ENCODE results near the gene CCR4. TPM values are rescaled to one million over a fixed set of nuclear protein-coding genes. Genes with fewer than 3 reads are reported as not detected.
"Not testable (repeated sequence)": the region's sequence is repeated elsewhere in the genome, so short reads cannot be mapped to it uniquely, and the experiment has no call there.

CCR4 gene
- total RNA-seq (2014; rRNA removed; shearing (Covaris generic); ENCODE audit: low replicate concordance): not detected in 2 replicates

- Histone ChIP-seq H3K27me3 (no peaks in the 10 kb centered on the region), H3K36me3 (no peaks in the 10 kb centered on the region), H3K4me3 (no peak within 1 kb of the TSS), H3K9me3 (no peaks in the 10 kb centered on the region)
- no peak for DNase-seq
Measured at GRCh38 chr3:32951410-32951811, at the start of gene CCR4. Gene CCR4 (plus strand): TSS chr3:32951644. CDS start chr3:32953423, 1,779 bp downstream.

- H3K27me3 ChIP-seq, DNase-seq, H3K4me3 ChIP-seq: not testable (repeated sequence)
Measured at GRCh38 chr3:32902887-32903371, 48.5 kb upstream of the CCR4 start.

GRCh38 chr3:32903953-32904352 is 47.5 kb upstream of the CCR4 start:
- Histone ChIP-seq H3K4me3 (no peak overlapping the region), H3K9me3 (no peaks in the 10 kb centered on the region), H3K36me3 (no peaks in the 10 kb centered on the region), H3K27me3 (no peaks in the 10 kb centered on the region)
- DNase-seq: no peak

More at GRCh38 chr3:32902887-32903371, 48.5 kb upstream of the CCR4 start:
- H3K9me3 ChIP-seq, H3K36me3 ChIP-seq: not testable (repeated sequence)

- no peak for DNase-seq
- Histone ChIP-seq H3K9me3 (no peaks in the 10 kb centered on the region), H3K27me3 (no peaks in the 10 kb centered on the region), H3K36me3 (no peaks in the 10 kb centered on the region), H3K4me3 (no peak overlapping the region)
Measured at GRCh38 chr3:32909999-32910398, 41.4 kb upstream of the CCR4 start.

- Histone ChIP-seq H3K4me3 (no peak overlapping the region), H3K27me3 (no peaks in the 10 kb centered on the region), H3K9me3 (no peaks in the 10 kb centered on the region), H3K36me3 (no peaks in the 10 kb centered on the region)
- no peak for DNase-seq
Measured at GRCh38 chr3:32910954-32911353, 40.5 kb upstream of the CCR4 start.

- H3K36me3 ChIP-seq: no peaks in the 10 kb centered on the region
- no peak overlapping the region for H3K4me3 ChIP-seq
- no peaks in the 10 kb centered on the region for H3K27me3 ChIP-seq
- H3K9me3 ChIP-seq: no peaks in the 10 kb centered on the region
- DNase-seq: no peak
Measured at GRCh38 chr3:32912046-32912445, 39.4 kb upstream of the CCR4 start.

GRCh38 chr3:32913790-32914446 is 37.5 kb upstream of the CCR4 start:
- H3K27me3 ChIP-seq: no peaks in the 10 kb centered on the region
- no peak overlapping the region for H3K4me3 ChIP-seq
- H3K9me3 ChIP-seq: 0 out of 2 replicates have a peak, but pooled peaks cover 3% of the 10 kb centered on the region
- peak; percentile 73 for DNase-seq
- H3K36me3 ChIP-seq: no peaks in the 10 kb centered on the region

GRCh38 chr3:32919920-32920319 is 31.5 kb upstream of the CCR4 start:
- Histone ChIP-seq H3K27me3 (no peaks in the 10 kb centered on the region), H3K36me3 (no peaks in the 10 kb centered on the region), H3K9me3 (0 out of 2 replicates have a peak, but pooled peaks cover 3% of the 10 kb centered on the region), H3K4me3 (no peak overlapping the region)
- no peak for DNase-seq

- H3K36me3 ChIP-seq: no peaks in the 10 kb centered on the region
- 0 out of 2 replicates have a peak, but pooled peaks cover 2% of the 10 kb centered on the region for H3K9me3 ChIP-seq
- 0 out of 2 replicates have a peak, but pooled peaks cover 2% of the 10 kb centered on the region for H3K27me3 ChIP-seq
- no peak overlapping the region for H3K4me3 ChIP-seq
- DNase-seq: no peak
Measured at GRCh38 chr3:32922078-32922477, 29.4 kb upstream of the CCR4 start.

- DNase-seq: no peak
- Histone ChIP-seq H3K9me3 (no peaks in the 10 kb centered on the region), H3K36me3 (no peaks in the 10 kb centered on the region), H3K27me3 (0 out of 2 replicates have a peak, but pooled peaks cover 2% of the 10 kb centered on the region), H3K4me3 (no peak overlapping the region)
Measured at GRCh38 chr3:32930161-32930560, 21.3 kb upstream of the CCR4 start.

- not testable (repeated sequence) for H3K36me3 ChIP-seq, H3K27me3 ChIP-seq, H3K9me3 ChIP-seq, H3K4me3 ChIP-seq, DNase-seq
Measured at GRCh38 chr3:32931273-32931672, 20.2 kb upstream of the CCR4 start.

GRCh38 chr3:32934150-32934742 is 17.2 kb upstream of the CCR4 start:
- H3K36me3 ChIP-seq: no peaks in the 10 kb centered on the region
- no peaks in the 10 kb centered on the region for H3K27me3 ChIP-seq
- DNase-seq: no peak
- no peak overlapping the region for H3K4me3 ChIP-seq
- H3K9me3 ChIP-seq: no peaks in the 10 kb centered on the region

- H3K4me3 ChIP-seq: no peak overlapping the region
- no peaks in the 10 kb centered on the region for H3K9me3 ChIP-seq
- DNase-seq: no peak
- no peaks in the 10 kb centered on the region for H3K27me3 ChIP-seq
- no peaks in the 10 kb centered on the region for H3K36me3 ChIP-seq
Measured at GRCh38 chr3:32937331-32937730, 14.1 kb upstream of the CCR4 start.

- H3K36me3 ChIP-seq, H3K9me3 ChIP-seq, DNase-seq, H3K27me3 ChIP-seq, H3K4me3 ChIP-seq: not testable (repeated sequence)
Measured at GRCh38 chr3:32939531-32940284, 11.7 kb upstream of the CCR4 start.

- DNase-seq: no peak
- Histone ChIP-seq H3K36me3 (no peaks in the 10 kb centered on the region), H3K27me3 (no peaks in the 10 kb centered on the region), H3K4me3 (no peak overlapping the region), H3K9me3 (no peaks in the 10 kb centered on the region)
Measured at GRCh38 chr3:32940726-32941125, 10.7 kb upstream of the CCR4 start.

- no peak for DNase-seq
- H3K4me3 ChIP-seq: no peak overlapping the region
- no peaks in the 10 kb centered on the region for H3K36me3 ChIP-seq
- H3K9me3 ChIP-seq: no peaks in the 10 kb centered on the region
- no peaks in the 10 kb centered on the region for H3K27me3 ChIP-seq
Measured at GRCh38 chr3:32945136-32945535, 6.3 kb upstream of the CCR4 start.

GRCh38 chr3:32945598-32945997 is 5.8 kb upstream of the CCR4 start:
- not testable (repeated sequence) for H3K36me3 ChIP-seq, H3K27me3 ChIP-seq, H3K9me3 ChIP-seq, H3K4me3 ChIP-seq, DNase-seq
